IgD-negative memory B cell (primary cell): Measurements from ENCODE around the gene CHMP3. TPM values are rescaled to one million over a fixed set of nuclear protein-coding genes. Genes with fewer than 3 reads are reported as not detected.
"Not testable (repeated sequence)": the region's sequence is repeated elsewhere in the genome, so short reads cannot be mapped to it uniquely, and the experiment has no call there.

Experiments
- H3K27ac Mint-ChIP-seq, 3 donors: one replicate each; pipeline ENCODE4 v1.8.0; 2020 to 2022; ENCODE audit warnings: mild to moderate bottlenecking in 3 of 3, mixed read lengths in 3 of 3, moderate library complexity in 1 of 3
- H3K27me3 Mint-ChIP-seq: one replicate; pipeline ENCODE4 v1.8.0; 2021; ENCODE audit warnings: mixed read lengths
- H3K36me3 Mint-ChIP-seq: one replicate; pipeline ENCODE4 v1.8.0; 2020; ENCODE audit warnings: mild to moderate bottlenecking, mixed read lengths
- H3K4me1 Mint-ChIP-seq, 3 donors: one replicate each; pipeline ENCODE4 v1.8.0; 2020 to 2022; ENCODE audit warnings: mixed read lengths in 3 of 3, mild to moderate bottlenecking in 1 of 3
- H3K4me3 Mint-ChIP-seq, 4 donors: one replicate each; pipeline ENCODE4 v1.8.0; 2020 to 2022; ENCODE audit warnings: mild to moderate bottlenecking in 4 of 4, mixed read lengths in 4 of 4, moderate library complexity in 3 of 4
- H3K9me3 Mint-ChIP-seq, 3 donors: one replicate each; pipeline ENCODE4 v1.8.0; 2020 to 2021; ENCODE audit warnings: mixed read lengths in 3 of 3, mild to moderate bottlenecking in 1 of 3
- polyA plus RNA-seq: library from polyadenylated mRNA; unstranded; fragments of 300-500 nt; fragmentation: Illumina TruSeq; gene quantifications from one replicate; pipeline ENCODE4 v1.2.3, GENCODE V29; 2021

CHMP3 gene
- polyA plus RNA-seq, 1 donor from 2014 or later: 77.1 TPM

DNA sequence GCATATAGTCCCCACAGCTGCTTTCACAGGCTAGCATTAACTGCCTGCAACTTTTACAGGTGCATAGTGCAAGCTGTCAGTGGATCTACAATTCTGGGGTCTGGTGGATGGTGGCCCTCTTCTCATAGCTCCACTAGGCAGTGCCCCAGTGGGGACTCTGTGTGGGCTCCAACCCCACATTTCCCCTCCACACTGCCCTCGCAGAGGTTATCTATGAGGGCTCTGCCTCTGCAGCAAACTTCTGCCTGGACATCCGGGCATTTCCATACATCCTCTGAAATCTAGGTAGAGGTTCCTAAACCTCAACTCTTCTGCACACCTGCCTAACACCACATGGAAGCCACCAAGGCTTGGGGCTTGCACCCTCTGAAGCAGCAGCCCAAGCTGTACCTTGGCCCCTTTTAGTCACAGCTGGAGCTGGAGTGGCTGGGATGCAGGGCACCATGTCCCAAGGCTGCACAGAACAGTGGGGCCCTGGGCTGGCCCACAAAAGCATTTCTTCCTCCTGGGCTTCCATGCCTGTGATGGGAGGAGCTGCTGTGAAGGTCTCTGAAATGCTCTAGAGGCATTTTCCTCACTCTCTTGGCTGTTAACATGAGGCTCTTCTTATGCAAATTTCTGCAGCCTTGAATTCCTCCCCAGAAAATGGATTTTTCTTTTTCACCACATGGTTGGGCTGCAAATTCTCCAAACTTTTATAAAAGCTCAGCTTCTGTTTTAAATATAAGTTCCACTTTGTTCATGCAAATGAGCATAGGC is 62.7 kb downstream of the CHMP3 start:
- Mint-ChIP-seq H3K4me3 (peak overlapping the region in 2 of 4 donors; percentile 43 to 65), H3K36me3 (peaks cover 54% of the 10 kb centered on the region), H3K27me3 (no peaks in the 10 kb centered on the region), H3K9me3 (peaks cover 17 to 41% (median 25%) of the 10 kb centered on the region in 3 donors), H3K4me1 (peaks cover 0 to 6% (median 5%) of the 10 kb centered on the region in 3 donors), H3K27ac (no peak overlapping the region)

DNA sequence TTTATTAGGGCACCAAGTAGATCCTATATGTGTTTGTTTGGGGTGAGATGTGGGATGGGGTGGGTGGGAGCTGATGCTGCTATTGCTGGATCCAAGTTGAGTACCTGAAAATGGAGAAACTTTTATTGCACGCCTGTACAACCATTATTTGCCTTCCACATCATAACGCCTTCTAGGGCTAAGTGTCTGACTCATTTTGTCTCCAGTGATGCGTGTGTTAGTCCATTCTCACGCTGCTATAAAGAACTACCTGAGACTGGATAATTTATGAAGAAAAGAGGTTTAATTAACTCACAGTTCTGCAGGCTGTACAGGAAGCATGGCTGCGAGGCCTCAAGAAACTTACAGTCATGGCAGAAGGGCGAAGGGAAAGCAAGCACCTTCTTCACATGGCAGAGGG is 63.9 kb downstream of the CHMP3 start:
- Mint-ChIP-seq H3K4me1 (peaks cover 0 to 6% (median 5%) of the 10 kb centered on the region in 3 donors), H3K36me3 (peaks cover 54% of the 10 kb centered on the region), H3K27me3 (no peaks in the 10 kb centered on the region), H3K9me3 (peaks cover 16 to 42% (median 23%) of the 10 kb centered on the region in 3 donors), H3K4me3 (no peak overlapping the region), H3K27ac (no peak overlapping the region)

GRCh38 chr2:86498468-86499260 is 64.6 kb downstream of the CHMP3 start:
- Mint-ChIP-seq H3K27me3 (no peaks in the 10 kb centered on the region), H3K36me3 (peaks cover 49% of the 10 kb centered on the region), H3K27ac (no peak overlapping the region), H3K9me3 (peaks cover 16 to 37% (median 21%) of the 10 kb centered on the region in 3 donors), H3K4me1 (peaks cover 0 to 6% (median 5%) of the 10 kb centered on the region in 3 donors), H3K4me3 (no peak overlapping the region)

DNA sequence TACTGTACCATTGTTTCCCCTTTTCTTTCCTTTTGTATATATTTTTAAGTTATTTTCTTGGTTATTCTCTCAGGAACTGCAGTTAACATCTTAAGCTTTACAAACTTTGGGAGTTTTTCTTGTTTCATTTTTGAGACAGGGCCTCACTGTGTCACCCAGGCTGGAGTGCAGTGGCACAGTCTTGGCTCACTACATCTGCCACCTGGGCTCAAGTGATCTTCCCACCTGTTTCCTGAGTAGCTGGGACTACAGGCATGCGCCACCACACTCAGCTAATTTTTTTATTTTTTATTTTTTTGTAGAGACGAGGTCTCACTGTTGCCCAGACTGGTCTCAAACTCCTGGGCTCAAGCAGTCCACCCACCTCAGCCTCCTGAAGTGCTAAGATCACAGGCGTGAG is 66.9 kb downstream of the CHMP3 start:
- Mint-ChIP-seq H3K9me3 (peaks cover 15 to 24% (median 18%) of the 10 kb centered on the region in 3 donors), H3K27ac (peak overlapping the region in 1 of 3 donors; percentile 39), H3K36me3 (peaks cover 39% of the 10 kb centered on the region)
- H3K4me3 Mint-ChIP-seq, H3K27me3 Mint-ChIP-seq, H3K4me1 Mint-ChIP-seq: not testable (repeated sequence)

DNA sequence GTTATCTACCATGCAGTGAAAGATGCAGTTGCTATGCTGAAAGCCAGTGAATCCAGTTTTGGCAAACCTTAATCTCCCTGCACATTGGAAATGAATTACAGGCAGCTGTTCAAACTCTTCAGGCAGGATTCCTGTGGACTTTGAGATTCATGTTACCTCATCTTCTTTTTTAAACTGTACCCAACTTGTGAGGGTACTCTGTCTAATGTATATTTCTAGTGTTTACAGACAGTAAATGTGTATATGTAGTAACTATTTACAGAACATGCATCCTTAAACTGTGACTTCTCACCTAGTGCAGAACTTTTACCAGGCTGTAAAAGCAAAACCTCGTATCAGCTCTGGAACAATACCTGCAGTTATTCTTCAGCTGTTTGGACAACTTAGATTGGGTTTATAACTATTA is 71.2 kb downstream of the CHMP3 start:
- Mint-ChIP-seq H3K27me3 (no peaks in the 10 kb centered on the region), H3K27ac (no peak overlapping the region), H3K36me3 (peaks cover 21% of the 10 kb centered on the region), H3K9me3 (peaks cover 0 to 6% (median 5%) of the 10 kb centered on the region in 3 donors), H3K4me1 (peaks cover 0 to 4% (median 2%) of the 10 kb centered on the region in 3 donors), H3K4me3 (no peak overlapping the region)

DNA sequence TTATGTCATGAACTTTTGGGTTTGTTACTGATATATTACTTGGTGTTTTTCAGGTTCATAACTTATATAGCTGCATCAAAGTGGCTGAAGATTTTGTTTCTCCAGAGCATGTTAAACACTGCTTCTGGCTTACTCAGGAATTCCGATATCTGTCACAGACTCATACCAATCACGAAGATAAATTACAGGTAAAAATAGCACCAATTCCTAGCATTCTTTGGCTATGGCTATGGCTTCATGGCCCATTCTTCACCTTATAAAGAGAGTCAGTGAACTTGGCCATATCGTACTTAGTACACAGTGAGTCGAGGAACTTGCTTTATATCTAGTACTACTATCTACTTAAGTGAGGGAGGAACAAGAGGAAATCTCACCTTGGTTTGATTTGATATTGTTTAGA is 72.2 kb downstream of the CHMP3 start:
- Mint-ChIP-seq H3K27ac (no peak overlapping the region), H3K27me3 (no peaks in the 10 kb centered on the region), H3K36me3 (peaks cover 15% of the 10 kb centered on the region), H3K4me1 (peaks cover 0 to 2% (median 0%) of the 10 kb centered on the region in 3 donors), H3K9me3 (peaks cover 0 to 6% (median 4%) of the 10 kb centered on the region in 3 donors), H3K4me3 (no peak overlapping the region)

DNA sequence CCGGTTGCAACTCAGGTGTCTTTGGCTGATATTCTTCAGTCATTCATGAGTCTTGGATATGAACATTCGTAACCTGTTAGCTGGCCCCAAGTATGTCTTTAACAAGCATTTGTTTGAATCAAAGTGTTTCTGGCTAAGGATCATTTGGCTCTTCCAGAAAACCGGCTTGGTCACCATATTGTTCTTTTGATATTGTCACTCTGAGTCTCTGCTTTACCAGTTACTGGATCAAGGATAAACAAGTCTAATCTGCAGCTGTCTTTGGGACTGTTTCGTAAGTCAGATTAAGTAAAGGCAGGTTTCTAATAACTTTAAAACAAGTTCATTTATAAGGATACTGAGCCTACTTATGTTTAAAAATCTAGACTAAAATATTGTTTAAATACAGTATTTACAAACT is 73.0 kb downstream of the CHMP3 start:
- Mint-ChIP-seq H3K36me3 (peaks cover 12% of the 10 kb centered on the region), H3K27ac (peak overlapping the region in 1 of 3 donors; percentile 10)

GRCh38 chr2:86489542-86489941 is 73.7 kb downstream of the CHMP3 start:
- peak overlapping the region in 1 of 3 donors; percentile 50 for H3K27ac Mint-ChIP-seq
- no peaks in the 10 kb centered on the region for H3K9me3 Mint-ChIP-seq
- peak overlapping the region in 1 of 4 donors; percentile 32 for H3K4me3 Mint-ChIP-seq
- peaks cover 0 to 2% (median 0%) of the 10 kb centered on the region in 3 donors for H3K4me1 Mint-ChIP-seq
- peaks cover 8% of the 10 kb centered on the region for H3K36me3 Mint-ChIP-seq
- H3K27me3 Mint-ChIP-seq: no peaks in the 10 kb centered on the region

More for the DNA sequence above, 73.0 kb downstream of the CHMP3 start:
- Mint-ChIP-seq H3K4me1 (peaks cover 0 to 2% (median 0%) of the 10 kb centered on the region in 3 donors), H3K4me3 (no peak overlapping the region), H3K27me3 (no peaks in the 10 kb centered on the region), H3K9me3 (no peaks in the 10 kb centered on the region)

GRCh38 chr2:86488561-86489250 is 74.5 kb downstream of the CHMP3 start:
- Mint-ChIP-seq H3K9me3 (no peaks in the 10 kb centered on the region), H3K4me1 (peaks cover 0 to 2% (median 0%) of the 10 kb centered on the region in 3 donors), H3K27ac (no peak overlapping the region), H3K36me3 (peaks cover 8% of the 10 kb centered on the region), H3K4me3 (no peak overlapping the region), H3K27me3 (no peaks in the 10 kb centered on the region)

- Mint-ChIP-seq H3K4me1 (no peaks in the 10 kb centered on the region), H3K9me3 (no peaks in the 10 kb centered on the region), H3K27me3 (no peaks in the 10 kb centered on the region), H3K27ac (no peak overlapping the region), H3K36me3 (peaks cover 8% of the 10 kb centered on the region), H3K4me3 (no peak overlapping the region)
Observed at GRCh38 chr2:86487062-86487461, 76.2 kb downstream of the CHMP3 start.

GRCh38 chr2:86485802-86486201 is 77.4 kb downstream of the CHMP3 start:
- H3K4me3 Mint-ChIP-seq: no peak overlapping the region
- H3K27ac Mint-ChIP-seq: peak overlapping the region in 1 of 3 donors; percentile 57
- no peaks in the 10 kb centered on the region for H3K4me1 Mint-ChIP-seq
- H3K36me3 Mint-ChIP-seq: peaks cover 8% of the 10 kb centered on the region
- no peaks in the 10 kb centered on the region for H3K9me3 Mint-ChIP-seq
- H3K27me3 Mint-ChIP-seq: no peaks in the 10 kb centered on the region

- H3K4me1 Mint-ChIP-seq: no peaks in the 10 kb centered on the region
- peak overlapping the region in 2 of 3 donors; percentile 12 to 57 for H3K27ac Mint-ChIP-seq
- H3K36me3 Mint-ChIP-seq: peaks cover 12% of the 10 kb centered on the region
- no peaks in the 10 kb centered on the region for H3K27me3 Mint-ChIP-seq
- no peak overlapping the region for H3K4me3 Mint-ChIP-seq
- H3K9me3 Mint-ChIP-seq: no peaks in the 10 kb centered on the region
Observed at GRCh38 chr2:86485103-86485502, 78.1 kb downstream of the CHMP3 start.

GRCh38 chr2:86484385-86484784 is 78.9 kb downstream of the CHMP3 start:
- Mint-ChIP-seq H3K4me3 (no peak overlapping the region), H3K36me3 (peaks cover 10% of the 10 kb centered on the region), H3K4me1 (no peaks in the 10 kb centered on the region), H3K9me3 (no peaks in the 10 kb centered on the region), H3K27me3 (no peaks in the 10 kb centered on the region), H3K27ac (no peak overlapping the region)

GRCh38 chr2:86482034-86482433 is 81.2 kb downstream of the CHMP3 start:
- H3K27ac Mint-ChIP-seq: peak overlapping the region in 1 of 3 donors; percentile 64
- no peak overlapping the region for H3K4me3 Mint-ChIP-seq
- no peaks in the 10 kb centered on the region for H3K9me3 Mint-ChIP-seq
- no peaks in the 10 kb centered on the region for H3K4me1 Mint-ChIP-seq
- H3K36me3 Mint-ChIP-seq: peaks cover 4% of the 10 kb centered on the region
- no peaks in the 10 kb centered on the region for H3K27me3 Mint-ChIP-seq

DNA sequence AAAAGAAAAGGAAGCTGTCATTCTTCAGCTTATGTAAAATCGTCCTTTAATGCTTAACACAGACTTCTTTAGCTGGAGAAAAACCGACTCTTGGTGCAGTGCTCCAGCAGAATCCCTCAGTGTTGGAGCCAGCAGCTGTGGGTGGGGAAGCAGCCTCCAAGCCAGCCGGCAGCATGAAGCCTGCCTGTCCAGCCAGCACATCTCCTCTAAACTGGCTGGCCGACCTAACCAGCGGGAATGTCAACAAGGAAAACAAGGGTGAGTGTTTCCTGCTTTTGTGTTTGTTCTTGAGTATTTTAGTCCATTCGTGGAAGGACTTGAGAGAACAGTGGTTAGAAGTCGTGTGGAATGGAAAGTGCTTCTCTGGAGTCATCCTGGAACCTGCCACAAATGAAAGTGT is 83.1 kb downstream of the CHMP3 start:
- no peaks in the 10 kb centered on the region for H3K4me1 Mint-ChIP-seq
- no peaks in the 10 kb centered on the region for H3K9me3 Mint-ChIP-seq
- H3K27me3 Mint-ChIP-seq: no peaks in the 10 kb centered on the region
- no peak overlapping the region for H3K4me3 Mint-ChIP-seq
- peaks cover 4% of the 10 kb centered on the region for H3K36me3 Mint-ChIP-seq
- peak overlapping the region in 1 of 3 donors; percentile 46 for H3K27ac Mint-ChIP-seq
